WTC11 (cell line): Measurements from ENCODE around the gene MUC6. TPM values are rescaled to one million over a fixed set of nuclear protein-coding genes. Genes with fewer than 3 reads are reported as not detected.

Experiments
- ATAC-seq: fragments of 200-7000 bp; cut with Tn5 transposase; 2 replicates; pipeline ENCODE4 v1.10.0; 2021; ENCODE audit warnings: mild to moderate bottlenecking, moderate library complexity
- CTCF ChIA-PET: fragments of 300-600 bp; sonication (Branson Sonifier 250); formaldehyde crosslinking; loops from one replicate; lab custom pipeline; 2021; ENCODE audit warnings: antibody characterized with exemption; lab: Charles Lee
- POLR2A ChIA-PET: fragments of 350-600 bp; sonication (Branson Sonifier 250); formaldehyde crosslinking; loops from one replicate; lab custom pipeline; 2021; ENCODE audit warnings: antibody characterized with exemption; lab: Charles Lee
- DNase-seq: peaks from one replicate; pipeline ENCODE4 v3.0.0; 2021; ENCODE audit warnings: low spot score
- H3K27ac Mint-ChIP-seq: 2 replicates; pipeline ENCODE4 v1.8.0; 2021; ENCODE audit warnings: mixed read lengths
- H3K27me3 Mint-ChIP-seq: 2 replicates; pipeline ENCODE4 v1.8.0; 2021; ENCODE audit warnings: low read depth, mild to moderate bottlenecking, moderate library complexity, mixed read lengths
- H3K36me3 Mint-ChIP-seq: 2 replicates; pipeline ENCODE4 v1.8.0; 2021; ENCODE audit warnings: mixed read lengths
- H3K4me1 Mint-ChIP-seq: 2 replicates; pipeline ENCODE4 v1.8.0; 2022; ENCODE audit warnings: mixed read lengths
- H3K4me3 Mint-ChIP-seq: 2 replicates; pipeline ENCODE4 v1.8.0; 2021; ENCODE audit warnings: mild to moderate bottlenecking, moderate library complexity, mixed read lengths
- H3K9me3 Mint-ChIP-seq: 2 replicates; pipeline ENCODE4 v1.8.0; 2021; ENCODE audit warnings: mixed read lengths
- ATF1 ChIP-seq: sonication (generic); formaldehyde crosslinking; IDR thresholded peaks from 2 replicates; pipeline ENCODE4 v1.8.1; 2023; ENCODE audit warnings: mild to moderate bottlenecking, moderate library complexity, missing genetic modification reagents
- FOXJ3 ChIP-seq: sonication (generic); formaldehyde crosslinking; IDR thresholded peaks from 2 replicates; pipeline ENCODE4 v1.9.0; 2021; ENCODE audit warnings: missing genetic modification reagents, mild to moderate bottlenecking, borderline replicate concordance
- GRHL2 ChIP-seq: fragments of 250-450 bp; sonication (Bioruptor Pico); IDR thresholded peaks from 2 replicates; pipeline ENCODE4 v1.8.0; 2022; ENCODE audit warnings: mild to moderate bottlenecking, moderate library complexity; ENCODE audit not compliant: insufficient replicate concordance, severe bottlenecking
- GTF2I ChIP-seq: fragments of 250-450 bp; sonication (Bioruptor Pico); conservative IDR thresholded peaks from 2 replicates; pipeline ENCODE4 v1.4.0; 2021; ENCODE audit warnings: mild to moderate bottlenecking
- MYBL2 ChIP-seq: sonication (generic); formaldehyde crosslinking; IDR thresholded peaks from 2 replicates; pipeline ENCODE4 v1.8.1; 2023; ENCODE audit warnings: mild to moderate bottlenecking, moderate library complexity, missing genetic modification reagents
- NFATC4 ChIP-seq: fragments of 250-450 bp; sonication (Bioruptor Pico); IDR thresholded peaks from 2 replicates; pipeline ENCODE4 v1.9.0; 2021; ENCODE audit warnings: mild to moderate bottlenecking
- NR2C2 ChIP-seq: sonication (generic); formaldehyde crosslinking; IDR thresholded peaks from 2 replicates; pipeline ENCODE4 v1.8.0; 2022; ENCODE audit warnings: mild to moderate bottlenecking, missing genetic modification reagents
- RELA ChIP-seq: sonication (generic); formaldehyde crosslinking; IDR thresholded peaks from 2 replicates; pipeline ENCODE4 v1.8.1; 2022; ENCODE audit warnings: missing genetic modification reagents, mild to moderate bottlenecking, borderline replicate concordance
- SMAD4 ChIP-seq: sonication (generic); formaldehyde crosslinking; IDR thresholded peaks from 2 replicates; pipeline ENCODE4 v1.8.0; 2022; ENCODE audit warnings: mild to moderate bottlenecking, missing genetic modification reagents
- SOX15 ChIP-seq: fragments of 250-450 bp; sonication (Bioruptor Pico); IDR thresholded peaks from 2 replicates; pipeline ENCODE4 v1.9.0; 2021; ENCODE audit warnings: mild to moderate bottlenecking
- ZNF121 ChIP-seq: sonication (generic); formaldehyde crosslinking; IDR thresholded peaks from 2 replicates; pipeline ENCODE4 v1.8.0; 2023; ENCODE audit warnings: missing genetic modification reagents
- ZNF423 ChIP-seq: fragments of 250-450 bp; sonication (Bioruptor Pico); IDR thresholded peaks from 2 replicates; pipeline ENCODE4 v2.1.2; 2022; ENCODE audit warnings: mild to moderate bottlenecking, moderate library complexity
- total RNA-seq: library from RNA; stranded (reverse); gene quantifications from 3 replicates; pipeline ENCODE4 v1.2.3, GENCODE V29; 2021
- TF ChIP-seq, protein P1 (sequence below): sonication (generic); formaldehyde crosslinking; conservative IDR thresholded peaks from 2 replicates; pipeline ENCODE4 v1.8.1; 2022; ENCODE audit warnings: mild to moderate bottlenecking, missing genetic modification reagents
- TF ChIP-seq, protein P2 (sequence below): fragments of 250-450 bp; sonication (Bioruptor Pico); IDR thresholded peaks from 2 replicates; pipeline ENCODE4 v1.9.0; 2021; ENCODE audit warnings: mild to moderate bottlenecking
- TF ChIP-seq, protein P3 (sequence below): sonication (generic); formaldehyde crosslinking; IDR thresholded peaks from 2 replicates; pipeline ENCODE4 v1.8.0; 2022; ENCODE audit warnings: mild to moderate bottlenecking, missing genetic modification reagents
- TF ChIP-seq, protein P4 (sequence below): sonication (generic); formaldehyde crosslinking; IDR thresholded peaks from 2 replicates; pipeline ENCODE4 v1.8.1; 2022; ENCODE audit warnings: missing genetic modification reagents, borderline replicate concordance
- TF ChIP-seq, protein P5 (sequence below): sonication (generic); formaldehyde crosslinking; IDR thresholded peaks from 2 replicates; pipeline ENCODE4 v1.8.0; 2022; ENCODE audit warnings: mild to moderate bottlenecking, missing genetic modification reagents

MUC6 gene
- total RNA-seq, 1 experiment from 2014 or later: 0.13 TPM

DNA sequence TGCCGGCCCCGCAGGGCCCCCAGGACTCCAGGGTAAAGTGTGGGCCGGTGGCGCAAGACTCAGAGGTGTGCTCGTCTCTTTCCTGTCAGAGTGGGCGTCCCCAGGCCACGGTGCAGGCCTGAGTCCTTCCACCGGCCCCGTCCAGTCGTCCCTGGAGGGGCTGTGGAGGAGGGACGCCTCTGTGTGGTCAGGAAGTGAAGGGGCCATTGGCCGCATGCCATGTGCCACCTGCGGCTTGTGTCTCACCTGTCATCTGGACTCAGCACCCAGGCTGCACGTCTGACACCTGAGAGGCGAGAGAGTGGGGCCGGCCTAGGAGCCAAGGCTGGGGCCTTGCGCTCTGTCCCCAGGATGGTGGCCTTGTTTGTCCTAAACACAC lies 25.2 kb downstream of the MUC6 start (continued):
- TF ChIP-seq GTF2I (CRISPR knock-in tag) (no peak), MYBL2 (CRISPR knock-in tag) (no peak), SOX15 (CRISPR knock-in tag) (no peak), GRHL2 (CRISPR knock-in tag) (no peak), RELA (no peak), SMAD4 (CRISPR knock-in tag) (no peak)
- TF ChIP-seq, protein P1, sequence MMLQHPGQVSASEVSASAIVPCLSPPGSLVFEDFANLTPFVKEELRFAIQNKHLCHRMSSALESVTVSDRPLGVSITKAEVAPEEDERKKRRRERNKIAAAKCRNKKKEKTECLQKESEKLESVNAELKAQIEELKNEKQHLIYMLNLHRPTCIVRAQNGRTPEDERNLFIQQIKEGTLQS (CRISPR knock-in tag): no peak
- TF ChIP-seq, protein P2, sequence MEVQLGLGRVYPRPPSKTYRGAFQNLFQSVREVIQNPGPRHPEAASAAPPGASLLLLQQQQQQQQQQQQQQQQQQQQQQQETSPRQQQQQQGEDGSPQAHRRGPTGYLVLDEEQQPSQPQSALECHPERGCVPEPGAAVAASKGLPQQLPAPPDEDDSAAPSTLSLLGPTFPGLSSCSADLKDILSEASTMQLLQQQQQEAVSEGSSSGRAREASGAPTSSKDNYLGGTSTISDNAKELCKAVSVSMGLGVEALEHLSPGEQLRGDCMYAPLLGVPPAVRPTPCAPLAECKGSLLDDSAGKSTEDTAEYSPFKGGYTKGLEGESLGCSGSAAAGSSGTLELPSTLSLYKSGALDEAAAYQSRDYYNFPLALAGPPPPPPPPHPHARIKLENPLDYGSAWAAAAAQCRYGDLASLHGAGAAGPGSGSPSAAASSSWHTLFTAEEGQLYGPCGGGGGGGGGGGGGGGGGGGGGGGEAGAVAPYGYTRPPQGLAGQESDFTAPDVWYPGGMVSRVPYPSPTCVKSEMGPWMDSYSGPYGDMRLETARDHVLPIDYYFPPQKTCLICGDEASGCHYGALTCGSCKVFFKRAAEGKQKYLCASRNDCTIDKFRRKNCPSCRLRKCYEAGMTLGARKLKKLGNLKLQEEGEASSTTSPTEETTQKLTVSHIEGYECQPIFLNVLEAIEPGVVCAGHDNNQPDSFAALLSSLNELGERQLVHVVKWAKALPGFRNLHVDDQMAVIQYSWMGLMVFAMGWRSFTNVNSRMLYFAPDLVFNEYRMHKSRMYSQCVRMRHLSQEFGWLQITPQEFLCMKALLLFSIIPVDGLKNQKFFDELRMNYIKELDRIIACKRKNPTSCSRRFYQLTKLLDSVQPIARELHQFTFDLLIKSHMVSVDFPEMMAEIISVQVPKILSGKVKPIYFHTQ (CRISPR knock-in tag): no peak
- TF ChIP-seq, protein P3, sequence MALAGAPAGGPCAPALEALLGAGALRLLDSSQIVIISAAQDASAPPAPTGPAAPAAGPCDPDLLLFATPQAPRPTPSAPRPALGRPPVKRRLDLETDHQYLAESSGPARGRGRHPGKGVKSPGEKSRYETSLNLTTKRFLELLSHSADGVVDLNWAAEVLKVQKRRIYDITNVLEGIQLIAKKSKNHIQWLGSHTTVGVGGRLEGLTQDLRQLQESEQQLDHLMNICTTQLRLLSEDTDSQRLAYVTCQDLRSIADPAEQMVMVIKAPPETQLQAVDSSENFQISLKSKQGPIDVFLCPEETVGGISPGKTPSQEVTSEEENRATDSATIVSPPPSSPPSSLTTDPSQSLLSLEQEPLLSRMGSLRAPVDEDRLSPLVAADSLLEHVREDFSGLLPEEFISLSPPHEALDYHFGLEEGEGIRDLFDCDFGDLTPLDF (CRISPR knock-in tag): no peak

DNA sequence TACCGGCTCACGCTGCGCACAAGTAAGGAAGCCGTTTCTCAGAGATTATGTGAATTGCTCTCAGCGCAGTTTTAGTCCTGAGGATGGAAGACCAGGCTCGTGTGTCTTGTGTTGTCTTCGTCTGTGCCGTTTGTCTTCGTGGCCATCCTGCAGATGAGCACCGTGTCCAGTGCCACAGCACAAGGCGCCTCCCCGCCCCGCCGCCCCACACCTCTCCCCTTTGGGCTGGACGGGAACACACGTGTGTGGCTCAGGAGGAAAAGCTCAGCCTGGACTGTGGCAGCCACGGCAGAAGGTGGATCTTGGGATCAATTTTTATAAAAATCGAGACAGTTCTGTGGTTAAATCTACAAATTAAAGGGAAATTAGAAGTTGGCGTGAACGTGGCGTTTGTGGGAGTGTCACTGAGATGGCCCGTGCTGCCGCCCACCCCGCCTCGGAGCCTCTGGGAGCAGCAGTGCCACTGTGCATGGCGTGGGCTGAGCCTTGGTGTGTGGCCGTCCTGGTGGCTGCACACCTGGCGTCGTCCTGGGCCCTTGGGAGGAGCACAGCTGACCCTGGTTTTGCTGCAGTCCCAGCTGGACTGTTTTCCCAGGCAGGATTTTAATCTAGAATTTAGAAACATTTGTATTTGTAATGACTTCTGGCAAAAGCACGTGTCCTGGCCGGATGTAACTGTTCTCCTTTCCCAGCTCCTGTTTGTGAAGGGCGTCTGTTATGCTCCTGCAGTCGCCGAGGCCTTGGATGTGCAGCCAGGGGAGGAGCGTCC lies 25.8 kb downstream of the MUC6 start:
- Mint-ChIP-seq H3K9me3 (no peaks in the 10 kb centered on the region), H3K4me3 (no peak overlapping the region), H3K27me3 (no peaks in the 10 kb centered on the region), H3K4me1 (no peaks in the 10 kb centered on the region), H3K36me3 (peaks cover 18% of the 10 kb centered on the region), H3K27ac (0 out of 2 replicates have a peak overlapping the region, but pooled peaks have one; percentile 15)
- TF ChIP-seq ZNF121 (CRISPR knock-in tag) (no peak), FOXJ3 (no peak), NFATC4 (CRISPR knock-in tag) (no peak), ZNF423 (CRISPR knock-in tag) (no peak), ATF1 (no peak), GTF2I (CRISPR knock-in tag) (no peak), NR2C2 (CRISPR knock-in tag) (no peak), MYBL2 (CRISPR knock-in tag) (no peak), RELA (no peak)
- TF ChIP-seq, protein P2 (CRISPR knock-in tag): no peak
- TF ChIP-seq, protein P4, sequence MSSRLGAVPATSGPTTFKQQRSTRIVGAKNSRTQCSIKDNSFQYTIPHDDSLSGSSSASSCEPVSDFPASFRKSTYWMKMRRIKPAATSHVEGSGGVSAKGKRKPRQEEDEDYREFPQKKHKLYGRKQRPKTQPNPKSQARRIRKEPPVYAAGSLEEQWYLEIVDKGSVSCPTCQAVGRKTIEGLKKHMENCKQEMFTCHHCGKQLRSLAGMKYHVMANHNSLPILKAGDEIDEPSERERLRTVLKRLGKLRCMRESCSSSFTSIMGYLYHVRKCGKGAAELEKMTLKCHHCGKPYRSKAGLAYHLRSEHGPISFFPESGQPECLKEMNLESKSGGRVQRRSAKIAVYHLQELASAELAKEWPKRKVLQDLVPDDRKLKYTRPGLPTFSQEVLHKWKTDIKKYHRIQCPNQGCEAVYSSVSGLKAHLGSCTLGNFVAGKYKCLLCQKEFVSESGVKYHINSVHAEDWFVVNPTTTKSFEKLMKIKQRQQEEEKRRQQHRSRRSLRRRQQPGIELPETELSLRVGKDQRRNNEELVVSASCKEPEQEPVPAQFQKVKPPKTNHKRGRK (CRISPR knock-in tag): no peak
- TF ChIP-seq, protein P5, sequence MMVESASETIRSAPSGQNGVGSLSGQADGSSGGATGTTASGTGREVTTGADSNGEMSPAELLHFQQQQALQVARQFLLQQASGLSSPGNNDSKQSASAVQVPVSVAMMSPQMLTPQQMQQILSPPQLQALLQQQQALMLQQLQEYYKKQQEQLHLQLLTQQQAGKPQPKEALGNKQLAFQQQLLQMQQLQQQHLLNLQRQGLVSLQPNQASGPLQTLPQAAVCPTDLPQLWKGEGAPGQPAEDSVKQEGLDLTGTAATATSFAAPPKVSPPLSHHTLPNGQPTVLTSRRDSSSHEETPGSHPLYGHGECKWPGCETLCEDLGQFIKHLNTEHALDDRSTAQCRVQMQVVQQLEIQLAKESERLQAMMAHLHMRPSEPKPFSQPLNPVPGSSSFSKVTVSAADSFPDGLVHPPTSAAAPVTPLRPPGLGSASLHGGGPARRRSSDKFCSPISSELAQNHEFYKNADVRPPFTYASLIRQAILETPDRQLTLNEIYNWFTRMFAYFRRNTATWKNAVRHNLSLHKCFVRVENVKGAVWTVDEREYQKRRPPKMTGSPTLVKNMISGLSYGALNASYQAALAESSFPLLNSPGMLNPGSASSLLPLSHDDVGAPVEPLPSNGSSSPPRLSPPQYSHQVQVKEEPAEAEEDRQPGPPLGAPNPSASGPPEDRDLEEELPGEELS (CRISPR knock-in tag): no peak
- ATAC-seq (no peak), DNase-seq (no peak)
- CTCF ChIA-PET: no interaction called here
- POLR2A ChIA-PET: no interaction called here
